Mesenteric fat pad (tissue), 1 donor: ENCODE measurements around the gene HMBS. TPM values are rescaled to one million over a fixed set of nuclear protein-coding genes. Genes with fewer than 3 reads are reported as not detected.

Source experiments
- DNase-seq: peaks from one replicate; pipeline ENCODE4 v3.0.0-alpha.2; 2020; ENCODE audit warnings: low spot score
- total RNA-seq: library from RNA; stranded (reverse); fragmentation: NEBNext Ultra II Directional; extraction: Animal tissue kit (Norgen Biotek cat#: 25700); gene quantifications from one replicate; pipeline ENCODE4 v1.2.1, GENCODE V29; 2021
- donor health status: DM: yes; HTN: yes; CAD: no.

HMBS gene
- total RNA-seq, 1 donor from 2014 or later, result 22.2 TPM

DNA sequence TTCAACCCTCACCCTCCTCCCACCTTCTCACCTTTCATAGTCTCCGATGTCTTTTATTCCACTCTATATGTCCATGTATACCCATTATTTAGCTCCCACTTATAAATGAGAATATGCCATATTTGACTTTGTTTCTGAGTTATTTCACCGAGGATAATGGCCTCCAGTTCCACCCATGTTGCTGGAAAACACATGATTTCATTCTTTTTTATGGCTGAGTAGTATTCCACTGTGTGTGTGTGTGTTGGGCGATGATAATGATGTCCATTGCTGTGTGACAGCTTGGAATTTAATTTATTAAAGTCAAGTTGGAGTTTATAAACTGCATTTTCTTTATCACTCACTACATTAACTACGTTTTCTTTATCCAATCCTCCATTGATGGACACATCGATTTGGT is 33.5 kb downstream of the HMBS start:
- DNase-seq, result no peak

DNA sequence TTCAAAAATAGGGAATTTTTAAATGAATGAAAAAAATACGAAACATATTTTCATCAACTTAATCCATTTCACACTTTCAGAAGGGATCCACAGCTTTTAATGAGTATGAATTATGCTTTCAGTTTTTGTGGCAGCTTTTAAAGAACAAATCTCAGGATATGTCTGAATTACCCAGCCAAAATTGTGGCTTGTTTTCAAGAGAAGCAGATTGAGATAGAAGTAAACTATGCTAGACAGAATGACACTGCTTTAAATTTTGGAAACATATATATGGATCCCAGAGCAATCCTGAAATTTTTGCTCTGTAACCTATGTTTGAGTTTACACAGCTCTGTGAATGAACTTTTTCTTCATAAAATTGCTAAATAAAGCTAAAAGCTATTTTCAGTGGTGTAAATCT is 34.3 kb downstream of the HMBS start:
- no peak for DNase-seq

DNA sequence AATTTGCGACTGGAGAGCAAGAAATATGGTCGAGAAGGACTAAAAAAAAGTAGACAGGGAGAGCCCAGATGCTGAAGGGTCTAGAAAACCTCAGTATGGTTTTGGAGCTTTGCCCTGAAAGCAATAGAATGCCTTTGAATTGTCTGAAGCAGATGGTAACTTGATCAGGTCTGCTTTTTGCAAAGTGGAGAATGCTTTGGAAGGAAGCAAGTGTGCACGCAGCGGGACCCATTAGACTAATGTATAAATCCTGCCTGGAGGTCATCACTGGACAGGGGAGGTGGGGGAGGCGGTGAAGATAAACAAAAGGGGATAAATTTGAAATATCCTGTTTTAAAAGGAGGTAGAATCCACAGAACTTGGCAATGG is 35.9 kb downstream of the HMBS start:
- DNase-seq, result peak; percentile 26

DNA sequence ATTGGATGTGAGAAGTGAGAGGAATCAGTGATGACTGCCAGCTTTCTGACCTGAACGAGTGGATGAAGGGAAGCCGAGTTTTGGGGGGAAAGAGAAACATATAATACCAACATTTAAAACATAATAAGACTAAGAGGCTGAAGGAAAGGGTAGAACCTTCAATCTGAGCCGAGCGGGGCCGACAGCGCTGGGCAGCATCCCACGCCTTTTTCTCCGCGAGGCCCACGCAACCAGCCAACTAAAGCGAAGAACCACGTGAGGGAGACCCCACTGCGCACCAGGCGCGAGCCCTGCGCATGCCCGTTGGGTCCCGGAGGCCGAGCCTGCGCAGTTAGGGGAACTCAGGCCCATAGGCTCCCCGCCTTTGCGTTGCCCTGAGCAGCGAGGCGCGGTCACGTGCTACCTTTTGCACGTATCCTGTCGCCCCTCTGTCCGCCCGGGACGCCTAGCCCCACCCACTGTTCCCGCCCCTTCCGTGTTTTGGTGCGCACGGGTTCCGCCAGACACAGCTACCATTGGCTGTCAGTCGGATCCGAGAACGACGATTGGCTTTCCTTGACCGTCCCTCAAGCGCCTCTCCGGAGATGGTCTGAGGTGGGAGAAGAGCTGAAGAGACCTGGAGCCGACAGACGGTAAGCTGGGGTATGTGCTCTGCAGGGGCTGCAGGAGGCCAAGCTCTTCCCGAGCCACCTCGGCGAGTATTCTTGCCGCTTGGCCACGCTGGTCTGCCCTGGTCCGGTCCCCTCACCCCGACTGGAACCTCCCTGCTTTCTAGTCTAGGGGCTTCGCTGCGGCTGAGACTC is 36.5 kb downstream of the HMBS start, which contains the start of gene HINFP:
Gene HINFP, plus strand, starts transcription at position 573 of the 803 bp plus-strand sequence. CDS start 5,365 bp downstream, outside the sequence.
- DNase-seq, result peak; percentile 100

DNA sequence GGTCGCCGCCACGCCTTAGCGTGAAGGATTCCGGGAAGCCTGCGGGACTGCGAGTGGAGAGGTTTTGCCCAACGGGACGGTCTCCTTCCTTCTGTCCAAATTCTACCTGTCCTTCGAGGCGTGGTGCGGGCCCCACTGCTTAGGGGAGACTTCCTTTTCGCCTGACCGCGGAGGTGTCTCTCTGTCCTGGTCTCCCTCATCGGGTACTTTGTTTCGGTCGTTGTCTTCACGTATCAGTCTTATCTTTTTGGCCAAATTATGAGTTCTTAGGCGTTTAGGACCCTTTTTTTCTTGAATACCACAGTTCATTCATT is 37.1 kb downstream of the HMBS start:
- DNase-seq, result no peak

DNA sequence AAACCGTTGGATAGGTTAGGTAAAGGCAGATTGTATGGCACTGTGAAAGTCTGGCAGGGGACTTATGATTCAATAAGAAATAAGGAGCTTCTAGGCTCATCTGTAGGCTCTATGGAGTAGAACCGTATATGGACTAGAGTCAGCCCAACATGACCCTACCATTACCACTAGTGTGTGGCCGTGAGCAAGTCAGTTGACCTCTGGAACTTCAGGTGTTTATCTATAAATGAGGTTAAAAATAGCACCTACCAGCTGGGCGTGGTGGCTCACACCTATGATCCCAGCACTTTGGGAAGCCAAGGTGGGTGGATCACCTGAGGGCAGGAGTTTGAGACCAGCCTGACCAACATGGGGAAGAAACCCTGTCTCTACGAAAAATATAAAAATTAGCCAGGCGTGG is 41.1 kb downstream of the HMBS start:
- DNase-seq, result peak; percentile 30

DNA sequence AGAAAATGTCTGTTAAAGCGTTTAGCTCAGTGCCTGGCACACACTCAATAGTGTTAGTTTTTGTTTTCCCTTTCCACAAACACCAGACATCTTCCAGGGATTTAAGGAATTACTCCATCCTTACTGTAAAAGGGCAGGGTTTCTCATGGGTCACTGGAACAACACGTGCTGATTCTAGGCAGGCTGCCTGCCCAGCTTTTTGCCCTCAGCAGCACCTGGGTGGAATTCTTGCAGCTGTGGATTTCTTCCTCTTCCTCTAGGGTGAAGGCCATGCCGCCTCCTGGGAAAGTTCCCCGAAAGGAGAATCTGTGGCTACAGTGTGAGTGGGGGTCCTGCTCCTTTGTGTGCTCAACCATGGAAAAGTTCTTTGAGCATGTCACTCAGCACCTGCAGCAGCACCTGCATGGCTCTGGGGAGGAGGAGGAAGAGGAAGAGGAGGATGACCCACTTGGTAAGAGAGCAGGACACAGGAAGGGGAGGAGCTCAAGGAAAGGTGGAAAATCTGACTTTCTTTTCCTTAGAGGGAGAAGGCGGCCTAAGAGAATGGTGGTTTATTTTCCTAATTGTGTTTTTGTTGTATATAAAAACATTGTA is 42.1 kb downstream of the HMBS start:
- DNase-seq, result peak; percentile 45

DNA sequence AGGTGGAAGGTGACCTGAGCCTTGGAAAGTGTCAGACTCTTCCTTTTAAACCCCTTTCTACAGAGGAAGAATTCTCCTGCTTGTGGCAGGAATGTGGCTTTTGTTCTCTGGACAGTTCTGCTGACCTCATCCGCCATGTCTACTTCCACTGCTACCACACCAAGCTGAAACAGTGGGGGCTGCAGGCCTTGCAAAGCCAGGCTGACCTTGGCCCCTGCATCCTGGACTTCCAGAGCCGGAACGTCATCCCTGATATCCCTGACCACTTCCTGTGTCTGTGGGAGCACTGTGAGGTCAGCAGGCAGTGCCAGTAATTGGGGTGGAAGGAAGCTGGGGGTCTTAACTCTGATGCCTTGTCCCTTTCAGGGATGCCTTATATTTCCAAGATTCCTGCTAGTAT is 46.0 kb downstream of the HMBS start:
- DNase-seq, result peak; percentile 39

DNA sequence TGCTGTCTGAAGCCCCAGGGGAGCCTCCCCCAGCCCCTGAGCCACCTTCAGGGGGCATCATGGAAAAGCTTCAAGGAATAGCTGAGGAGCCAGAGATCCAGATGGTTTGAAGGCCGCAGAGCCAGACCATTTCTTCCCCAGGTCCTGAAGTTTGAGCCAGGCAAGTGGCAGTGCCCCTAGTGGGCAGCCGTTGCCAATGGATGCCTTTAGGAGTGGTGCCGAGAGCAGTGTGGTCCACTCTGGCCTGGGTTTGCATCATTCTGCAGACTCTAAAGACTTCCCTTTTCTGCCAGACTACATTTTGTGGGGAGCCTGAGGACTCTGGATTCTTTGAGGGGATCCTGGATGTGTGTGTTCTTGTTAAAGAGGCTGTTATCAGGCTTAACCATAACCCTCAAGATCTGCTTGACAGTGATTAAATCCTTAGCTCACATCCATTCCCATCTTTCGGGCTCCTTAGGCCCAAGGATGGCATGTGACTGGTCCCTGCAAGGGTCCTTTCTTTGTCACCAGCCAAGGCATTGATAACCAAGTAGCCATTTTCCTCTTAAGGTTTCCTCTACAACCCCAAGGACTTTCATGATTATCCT is 49.8 kb downstream of the HMBS start:
- no peak for DNase-seq

DNA sequence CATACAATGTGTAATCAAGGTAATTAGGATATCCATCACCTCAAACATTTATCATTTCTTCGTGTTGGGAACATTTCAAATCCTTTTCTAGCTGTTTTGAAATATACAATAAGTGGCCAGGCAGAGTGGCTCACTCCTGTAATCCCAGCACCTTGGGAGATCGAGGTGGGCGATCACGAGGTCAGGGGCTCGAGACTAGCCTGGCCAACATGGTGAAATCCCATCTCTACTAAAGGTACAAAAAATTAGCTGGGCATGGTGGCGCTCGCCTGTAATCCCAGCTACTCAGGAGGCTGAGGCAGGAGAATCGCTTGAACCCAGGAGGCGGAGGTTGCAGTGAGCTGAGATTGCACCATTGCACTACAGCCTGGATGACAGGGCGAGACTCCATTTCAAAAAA is 54.6 kb downstream of the HMBS start:
- peak; percentile 81 for DNase-seq

Other genes starting within 250 kb of the HMBS start
- not detected for gene CXCR5, start 201.0 kb upstream of the HMBS start, total RNA-seq
- gene BCL9L, start 159.0 kb upstream of the HMBS start, total RNA-seq, result 86.4 TPM
- gene UPK2, start 128.6 kb upstream of the HMBS start, total RNA-seq, result not detected
- gene FOXR1, start 113.1 kb upstream of the HMBS start, total RNA-seq, result not detected
- gene CENATAC, start 86.7 kb upstream of the HMBS start, total RNA-seq, result 34.8 TPM
- 953 TPM for gene RPS25, start 66.5 kb upstream of the HMBS start, total RNA-seq
- gene TRAPPC4, start 66.1 kb upstream of the HMBS start, total RNA-seq, result 52.8 TPM
- 10.2 TPM for gene SLC37A4, start 54.0 kb upstream of the HMBS start, total RNA-seq
- 115 TPM for gene HYOU1, start 27.7 kb upstream of the HMBS start, total RNA-seq
- gene VPS11, start 17.1 kb upstream of the HMBS start, total RNA-seq, result 33.3 TPM
- gene DPAGT1, start 17.0 kb downstream of the HMBS start, total RNA-seq, result 40.9 TPM
- gene C2CD2L, start 22.5 kb downstream of the HMBS start, total RNA-seq, result 11.0 TPM
- 13.5 TPM for gene HINFP, start 36.7 kb downstream of the HMBS start, total RNA-seq
- not detected for gene ABCG4, start 64.2 kb downstream of the HMBS start, total RNA-seq
- gene NLRX1, start 83.8 kb downstream of the HMBS start, total RNA-seq, result 16.3 TPM
- gene NHERF4, start 100.6 kb downstream of the HMBS start, total RNA-seq, result not detected
- 30.4 TPM for gene CBL, start 121.5 kb downstream of the HMBS start, total RNA-seq
- gene MCAM, start 232.2 kb downstream of the HMBS start, total RNA-seq, result 550 TPM
- 20.6 TPM for gene RNF26, start 249.6 kb downstream of the HMBS start, total RNA-seq